ENCODE measurements around the gene GNMT.

GNMT gene

DNA sequence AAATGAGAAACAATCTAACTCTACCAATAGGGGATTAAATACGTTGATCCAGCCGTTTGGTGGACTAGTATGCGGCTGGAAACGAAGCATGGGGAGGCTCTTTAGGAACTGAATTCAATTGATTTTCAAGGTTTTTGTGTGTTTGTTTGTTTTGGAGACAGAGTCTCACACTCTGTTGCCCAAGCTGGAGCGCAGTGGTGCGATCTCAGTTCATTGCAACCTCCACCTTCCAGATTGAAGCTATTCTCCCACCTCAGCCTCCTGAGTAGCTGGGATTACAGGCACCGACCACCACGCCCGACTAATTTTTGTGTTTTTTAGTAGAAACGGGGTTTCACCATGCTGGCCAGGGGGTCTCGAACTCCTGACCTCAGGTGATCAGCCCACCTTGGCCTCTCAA is 24.2 kb upstream of the GNMT start:
- TF ChIP-seq TAF1 (IDR thresholded peaks at IDR 0.05; ENCODE audit: low read depth): no peak
- TF ChIP-seq EP300 (IDR thresholded peaks at IDR 0.05; ENCODE audit: borderline replicate concordance): no peak
- TF ChIP-seq, protein P1, sequence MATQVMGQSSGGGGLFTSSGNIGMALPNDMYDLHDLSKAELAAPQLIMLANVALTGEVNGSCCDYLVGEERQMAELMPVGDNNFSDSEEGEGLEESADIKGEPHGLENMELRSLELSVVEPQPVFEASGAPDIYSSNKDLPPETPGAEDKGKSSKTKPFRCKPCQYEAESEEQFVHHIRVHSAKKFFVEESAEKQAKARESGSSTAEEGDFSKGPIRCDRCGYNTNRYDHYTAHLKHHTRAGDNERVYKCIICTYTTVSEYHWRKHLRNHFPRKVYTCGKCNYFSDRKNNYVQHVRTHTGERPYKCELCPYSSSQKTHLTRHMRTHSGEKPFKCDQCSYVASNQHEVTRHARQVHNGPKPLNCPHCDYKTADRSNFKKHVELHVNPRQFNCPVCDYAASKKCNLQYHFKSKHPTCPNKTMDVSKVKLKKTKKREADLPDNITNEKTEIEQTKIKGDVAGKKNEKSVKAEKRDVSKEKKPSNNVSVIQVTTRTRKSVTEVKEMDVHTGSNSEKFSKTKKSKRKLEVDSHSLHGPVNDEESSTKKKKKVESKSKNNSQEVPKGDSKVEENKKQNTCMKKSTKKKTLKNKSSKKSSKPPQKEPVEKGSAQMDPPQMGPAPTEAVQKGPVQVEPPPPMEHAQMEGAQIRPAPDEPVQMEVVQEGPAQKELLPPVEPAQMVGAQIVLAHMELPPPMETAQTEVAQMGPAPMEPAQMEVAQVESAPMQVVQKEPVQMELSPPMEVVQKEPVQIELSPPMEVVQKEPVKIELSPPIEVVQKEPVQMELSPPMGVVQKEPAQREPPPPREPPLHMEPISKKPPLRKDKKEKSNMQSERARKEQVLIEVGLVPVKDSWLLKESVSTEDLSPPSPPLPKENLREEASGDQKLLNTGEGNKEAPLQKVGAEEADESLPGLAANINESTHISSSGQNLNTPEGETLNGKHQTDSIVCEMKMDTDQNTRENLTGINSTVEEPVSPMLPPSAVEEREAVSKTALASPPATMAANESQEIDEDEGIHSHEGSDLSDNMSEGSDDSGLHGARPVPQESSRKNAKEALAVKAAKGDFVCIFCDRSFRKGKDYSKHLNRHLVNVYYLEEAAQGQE (IDR thresholded peaks at IDR 0.05; ENCODE audit: low read depth): no peak
- TF ChIP-seq CEBPB (IDR thresholded peaks at IDR 0.05): no peak
- no peak for TF ChIP-seq EGR1 (IDR thresholded peaks at IDR 0.05)
- no peak for TF ChIP-seq CREB1 (IDR thresholded peaks at IDR 0.05; ENCODE audit: low read depth)
- no peak for TF ChIP-seq YY1 (IDR thresholded peaks at IDR 0.05; ENCODE audit: low read depth)
- TF ChIP-seq, protein P2, sequence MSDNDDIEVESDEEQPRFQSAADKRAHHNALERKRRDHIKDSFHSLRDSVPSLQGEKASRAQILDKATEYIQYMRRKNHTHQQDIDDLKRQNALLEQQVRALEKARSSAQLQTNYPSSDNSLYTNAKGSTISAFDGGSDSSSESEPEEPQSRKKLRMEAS (IDR thresholded peaks at IDR 0.05): no peak
- TF ChIP-seq TEAD4 (IDR thresholded peaks at IDR 0.05): no peak

DNA sequence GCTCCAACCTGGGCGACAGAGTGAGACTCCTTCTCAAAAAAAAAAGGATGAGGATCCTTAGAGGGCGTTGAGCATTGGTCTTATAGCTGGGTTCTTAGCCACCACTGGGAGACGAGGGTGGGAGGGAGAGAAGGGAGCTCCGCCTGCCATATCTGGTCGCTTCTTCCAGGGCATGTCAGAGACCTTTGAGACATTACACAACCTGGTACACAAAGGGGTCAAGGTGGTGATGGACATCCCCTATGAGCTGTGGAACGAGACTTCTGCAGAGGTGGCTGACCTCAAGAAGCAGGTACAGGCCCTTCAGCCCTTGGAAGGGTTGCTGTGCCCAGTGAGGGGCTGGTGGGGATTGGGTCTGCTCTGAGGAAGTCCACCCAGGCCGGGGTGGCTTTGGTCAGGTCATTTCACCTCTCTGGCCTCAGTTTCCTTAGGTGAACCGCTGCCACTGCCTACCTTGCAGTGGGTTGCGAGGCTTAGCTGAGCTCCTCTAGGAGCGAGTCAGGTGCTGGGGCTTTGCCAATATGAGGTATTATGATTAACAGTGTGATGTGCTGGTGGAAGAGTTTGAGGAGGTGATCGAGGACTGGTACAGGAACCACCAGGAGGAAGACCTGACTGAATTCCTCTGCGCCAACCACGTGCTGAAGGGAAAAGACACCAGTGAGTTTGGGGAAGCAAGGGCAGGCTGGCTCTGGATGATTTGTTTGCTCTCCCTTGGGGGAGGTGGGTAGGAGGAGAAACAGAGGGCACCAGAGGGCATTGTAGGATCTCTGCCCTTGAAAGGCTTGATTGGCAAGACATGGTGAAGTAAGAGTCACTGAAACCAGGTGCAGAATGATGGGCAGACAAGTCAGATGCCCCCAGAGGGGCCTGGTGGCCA is 22.8 kb upstream of the GNMT start:
- TF ChIP-seq CREB1 (IDR thresholded peaks at IDR 0.05; ENCODE audit: low read depth): no peak
- TF ChIP-seq TEAD4 (IDR thresholded peaks at IDR 0.05): no peak
- TF ChIP-seq, protein P2 (IDR thresholded peaks at IDR 0.05): no peak
- no peak for TF ChIP-seq YY1 (IDR thresholded peaks at IDR 0.05; ENCODE audit: low read depth)
- TF ChIP-seq TAF1 (IDR thresholded peaks at IDR 0.05; ENCODE audit: low read depth): no peak
- TF ChIP-seq, protein P3, sequence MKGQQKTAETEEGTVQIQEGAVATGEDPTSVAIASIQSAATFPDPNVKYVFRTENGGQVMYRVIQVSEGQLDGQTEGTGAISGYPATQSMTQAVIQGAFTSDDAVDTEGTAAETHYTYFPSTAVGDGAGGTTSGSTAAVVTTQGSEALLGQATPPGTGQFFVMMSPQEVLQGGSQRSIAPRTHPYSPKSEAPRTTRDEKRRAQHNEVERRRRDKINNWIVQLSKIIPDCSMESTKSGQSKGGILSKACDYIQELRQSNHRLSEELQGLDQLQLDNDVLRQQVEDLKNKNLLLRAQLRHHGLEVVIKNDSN (IDR thresholded peaks at IDR 0.05): no peak
- TF ChIP-seq, protein P1 (IDR thresholded peaks at IDR 0.05; ENCODE audit: low read depth): no peak
- TF ChIP-seq CEBPB (IDR thresholded peaks at IDR 0.05): no peak
- TF ChIP-seq TCF12 (IDR thresholded peaks at IDR 0.05; ENCODE audit: low read depth): no peak
- TF ChIP-seq NFIC (IDR thresholded peaks at IDR 0.05): no peak

DNA sequence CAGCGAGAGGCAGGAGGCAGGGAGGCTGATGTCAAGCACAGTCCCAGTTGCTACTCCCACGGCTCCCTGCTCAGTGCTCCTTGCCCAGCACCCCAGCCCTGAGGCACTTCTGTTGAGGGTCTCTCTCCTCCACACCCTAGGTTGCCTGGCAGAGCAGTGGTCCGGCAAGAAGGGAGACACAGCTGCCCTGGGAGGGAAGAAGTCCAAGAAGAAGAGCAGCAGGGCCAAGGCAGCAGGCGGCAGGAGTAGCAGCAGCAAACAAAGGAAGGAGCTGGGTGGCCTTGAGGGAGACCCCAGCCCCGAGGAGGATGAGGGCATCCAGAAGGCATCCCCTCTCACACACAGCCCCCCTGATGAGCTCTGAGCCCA is 22.1 kb upstream of the GNMT start:
- no peak for TF ChIP-seq TCF12 (IDR thresholded peaks at IDR 0.05; ENCODE audit: low read depth)
- no peak for TF ChIP-seq CEBPB (IDR thresholded peaks at IDR 0.05)
- TF ChIP-seq, protein P1 (IDR thresholded peaks at IDR 0.05; ENCODE audit: low read depth): no peak
- no peak for TF ChIP-seq YY1 (IDR thresholded peaks at IDR 0.05; ENCODE audit: low read depth)
- no peak for TF ChIP-seq EP300 (IDR thresholded peaks at IDR 0.05; ENCODE audit: borderline replicate concordance)
- TF ChIP-seq ZBTB7A (IDR thresholded peaks at IDR 0.05; ENCODE audit: low read depth): no peak
- TF ChIP-seq CREB1 (IDR thresholded peaks at IDR 0.05; ENCODE audit: low read depth): no peak
- no peak for TF ChIP-seq EGR1 (IDR thresholded peaks at IDR 0.05)

DNA sequence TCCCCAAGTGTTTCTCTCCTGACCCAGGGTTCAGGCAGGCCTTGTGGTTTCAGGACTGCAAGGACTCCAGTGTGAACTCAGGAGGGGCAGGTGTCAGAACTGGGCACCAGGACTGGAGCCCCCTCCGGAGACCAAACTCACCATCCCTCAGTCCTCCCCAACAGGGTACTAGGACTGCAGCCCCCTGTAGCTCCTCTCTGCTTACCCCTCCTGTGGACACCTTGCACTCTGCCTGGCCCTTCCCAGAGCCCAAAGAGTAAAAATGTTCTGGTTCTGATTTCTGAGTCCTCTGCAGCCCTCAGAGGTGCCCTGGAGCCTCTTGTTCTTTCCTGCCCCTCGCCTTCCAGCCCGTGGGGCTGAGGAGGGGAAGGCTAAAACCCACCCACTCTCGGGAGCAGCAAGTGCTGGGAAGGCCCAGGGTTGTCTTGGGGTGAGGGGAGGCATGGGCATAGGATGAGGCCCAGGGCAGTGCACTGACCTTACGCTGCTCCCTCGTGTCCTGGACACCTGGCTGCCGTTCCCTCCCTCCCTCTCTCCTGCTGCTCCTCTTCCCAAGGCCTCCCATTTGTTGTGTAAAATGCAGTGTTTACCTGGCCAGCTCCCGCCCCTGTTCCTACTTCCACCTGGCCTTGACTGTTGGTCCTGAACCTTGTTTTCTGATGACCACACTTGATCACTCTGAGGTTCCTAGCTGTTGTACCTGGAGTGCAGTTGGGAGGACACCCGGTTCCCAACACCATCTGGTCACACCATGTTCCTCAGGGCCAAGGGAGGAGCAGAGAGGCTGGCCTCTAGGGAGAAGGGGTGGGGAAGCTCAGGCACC is 21.4 kb upstream of the GNMT start:
- TF ChIP-seq, protein P2 (IDR thresholded peaks at IDR 0.05): no peak
- TF ChIP-seq NFIC (IDR thresholded peaks at IDR 0.05): no peak
- TF ChIP-seq CREB1 (IDR thresholded peaks at IDR 0.05; ENCODE audit: low read depth): no peak
- no peak for TF ChIP-seq RAD21 (IDR thresholded peaks at IDR 0.05; ENCODE audit: low read depth)
- TF ChIP-seq YY1 (IDR thresholded peaks at IDR 0.05; ENCODE audit: low read depth): no peak
- no peak for TF ChIP-seq TEAD4 (IDR thresholded peaks at IDR 0.05)
- no peak for TF ChIP-seq TAF1 (IDR thresholded peaks at IDR 0.05; ENCODE audit: low read depth)
- no peak for TF ChIP-seq EP300 (IDR thresholded peaks at IDR 0.05; ENCODE audit: borderline replicate concordance)
- no peak for TF ChIP-seq FOXM1 (IDR thresholded peaks at IDR 0.05; ENCODE audit: borderline replicate concordance, low read depth)
- TF ChIP-seq, protein P3 (IDR thresholded peaks at IDR 0.05): no peak
- no peak for TF ChIP-seq EGR1 (IDR thresholded peaks at IDR 0.05)
- TF ChIP-seq CEBPB (IDR thresholded peaks at IDR 0.05): no peak
- no peak for TF ChIP-seq ZBTB7A (IDR thresholded peaks at IDR 0.05; ENCODE audit: low read depth)
- TF ChIP-seq TCF12 (IDR thresholded peaks at IDR 0.05; ENCODE audit: low read depth): no peak
- TF ChIP-seq, protein P1 (IDR thresholded peaks at IDR 0.05; ENCODE audit: low read depth): no peak
